IPS DF 4.7 (cell line): ENCODE data around the gene DNAJB12.
"Not testable (repeated sequence)": the region's sequence is repeated elsewhere in the genome, so short reads cannot be mapped to it uniquely, and the experiment has no call there.

Experiments used
- DNase-seq: peaks from one replicate; pipeline ENCODE4 v3.0.0-alpha.2; 2013; ENCODE audit warnings: low spot score; ENCODE audit errors: extremely low read depth

DNAJB12 gene

DNA sequence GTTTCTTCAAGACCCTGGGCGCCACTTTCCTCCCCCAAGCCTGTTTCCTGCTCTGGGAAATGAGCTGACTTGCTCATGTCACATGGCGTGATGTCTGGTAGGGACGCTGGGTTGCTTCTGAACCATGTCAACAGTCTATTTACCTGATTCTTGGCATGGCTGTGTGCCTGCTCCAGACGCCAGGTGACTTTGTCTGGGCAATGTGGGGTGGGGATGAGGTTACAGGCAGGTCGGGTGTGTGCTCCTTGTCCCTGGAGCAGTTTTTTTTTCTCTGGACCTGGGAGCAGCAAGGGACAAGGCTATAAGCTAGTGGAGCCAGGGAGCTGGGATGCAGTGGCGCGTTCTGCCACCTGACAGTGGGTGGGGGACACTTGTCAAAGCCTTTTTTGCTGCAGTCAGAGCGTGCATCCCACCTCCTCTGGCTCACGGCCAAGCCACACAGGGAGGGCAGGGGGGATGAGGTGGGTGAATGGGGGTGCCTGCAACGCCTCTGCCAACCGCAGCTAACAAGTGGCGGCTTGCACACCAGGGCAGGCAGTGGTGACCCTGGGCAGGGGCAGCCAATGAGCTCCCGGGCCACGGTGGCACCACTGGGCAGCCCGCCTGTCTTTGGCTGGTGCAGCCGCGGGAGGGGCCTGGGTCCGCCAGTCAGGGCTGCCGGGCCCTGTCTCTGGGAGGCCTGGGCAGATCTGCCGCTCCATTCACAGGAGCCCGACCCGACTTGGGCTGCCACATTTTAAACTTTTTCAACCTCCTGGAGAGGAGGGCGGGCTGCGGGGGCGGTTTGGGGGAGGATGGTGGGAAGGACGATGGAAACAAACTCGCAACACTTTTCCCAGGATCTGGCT is 22.9 kb downstream of the DNAJB12 start:
- DNase-seq: no peak

DNA sequence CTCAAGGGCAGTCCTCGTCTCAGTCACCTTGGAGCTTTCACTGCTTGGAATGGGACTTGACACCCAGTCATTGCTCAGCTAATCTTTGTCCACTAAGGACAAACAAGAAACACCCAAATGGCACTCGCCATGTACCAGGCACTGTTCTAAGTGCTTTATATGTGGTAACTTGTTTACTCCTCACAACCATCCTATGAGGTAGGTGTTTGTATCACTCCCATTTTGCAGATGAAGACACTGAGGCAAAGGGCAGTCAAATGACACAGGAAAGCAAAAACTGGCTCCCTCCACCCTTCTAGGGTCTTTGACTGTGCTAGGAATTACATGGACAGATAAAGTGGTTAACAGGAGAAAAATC is 24.7 kb downstream of the DNAJB12 start:
- DNase-seq: no peak

GRCh38 chr10:72329290-72330068 is 25.2 kb downstream of the DNAJB12 start:
- no peak for DNase-seq

GRCh38 chr10:72328829-72329204 is 25.9 kb downstream of the DNAJB12 start:
- DNase-seq: no peak

- DNase-seq: no peak
Measured at GRCh38 chr10:72328045-72328828, 26.5 kb downstream of the DNAJB12 start.

DNA sequence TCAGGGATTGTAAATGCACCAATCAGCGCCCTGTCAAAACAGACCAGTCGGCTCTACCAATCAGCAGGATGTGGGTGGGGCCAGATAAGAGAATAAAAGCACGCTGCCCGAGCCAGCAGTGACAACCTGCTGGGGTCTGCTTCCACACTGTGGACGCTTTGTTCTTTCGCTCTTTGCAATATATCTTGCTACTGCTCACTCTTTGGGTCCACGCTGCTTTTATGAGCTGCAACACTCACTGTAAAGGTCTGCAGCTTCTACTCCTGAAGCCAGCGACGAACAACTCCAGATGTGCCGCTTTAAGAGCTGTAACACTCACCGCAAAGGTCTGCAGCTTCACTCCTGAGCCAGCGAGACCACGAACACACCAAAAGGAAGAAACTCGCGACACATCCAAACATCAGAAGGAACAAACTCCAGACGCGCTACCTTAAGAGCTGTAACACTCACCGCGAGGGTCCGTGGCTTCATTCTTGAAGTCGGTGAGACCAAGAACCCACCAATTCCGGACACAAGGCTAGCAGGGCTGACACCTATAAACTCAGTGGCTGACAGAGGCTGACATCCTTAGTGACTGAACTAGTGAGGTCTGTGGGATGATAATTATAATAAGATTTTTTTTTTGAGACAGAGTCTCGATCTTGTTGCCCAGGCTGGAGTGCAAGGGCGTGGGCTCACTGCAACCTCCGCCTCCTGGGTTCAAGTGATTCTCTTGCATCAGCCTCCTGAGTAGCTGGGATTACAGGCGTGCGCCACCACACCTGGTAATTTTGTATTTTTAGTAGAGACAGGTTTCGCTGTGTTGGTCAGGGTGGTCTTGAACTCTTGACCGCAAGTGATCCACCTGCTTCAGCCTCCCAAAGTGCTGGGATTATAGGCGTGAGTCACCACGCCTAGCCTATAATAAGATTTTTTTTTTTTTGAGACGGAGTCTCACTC is 27.8 kb downstream of the DNAJB12 start:
- not testable (repeated sequence) for DNase-seq

DNA sequence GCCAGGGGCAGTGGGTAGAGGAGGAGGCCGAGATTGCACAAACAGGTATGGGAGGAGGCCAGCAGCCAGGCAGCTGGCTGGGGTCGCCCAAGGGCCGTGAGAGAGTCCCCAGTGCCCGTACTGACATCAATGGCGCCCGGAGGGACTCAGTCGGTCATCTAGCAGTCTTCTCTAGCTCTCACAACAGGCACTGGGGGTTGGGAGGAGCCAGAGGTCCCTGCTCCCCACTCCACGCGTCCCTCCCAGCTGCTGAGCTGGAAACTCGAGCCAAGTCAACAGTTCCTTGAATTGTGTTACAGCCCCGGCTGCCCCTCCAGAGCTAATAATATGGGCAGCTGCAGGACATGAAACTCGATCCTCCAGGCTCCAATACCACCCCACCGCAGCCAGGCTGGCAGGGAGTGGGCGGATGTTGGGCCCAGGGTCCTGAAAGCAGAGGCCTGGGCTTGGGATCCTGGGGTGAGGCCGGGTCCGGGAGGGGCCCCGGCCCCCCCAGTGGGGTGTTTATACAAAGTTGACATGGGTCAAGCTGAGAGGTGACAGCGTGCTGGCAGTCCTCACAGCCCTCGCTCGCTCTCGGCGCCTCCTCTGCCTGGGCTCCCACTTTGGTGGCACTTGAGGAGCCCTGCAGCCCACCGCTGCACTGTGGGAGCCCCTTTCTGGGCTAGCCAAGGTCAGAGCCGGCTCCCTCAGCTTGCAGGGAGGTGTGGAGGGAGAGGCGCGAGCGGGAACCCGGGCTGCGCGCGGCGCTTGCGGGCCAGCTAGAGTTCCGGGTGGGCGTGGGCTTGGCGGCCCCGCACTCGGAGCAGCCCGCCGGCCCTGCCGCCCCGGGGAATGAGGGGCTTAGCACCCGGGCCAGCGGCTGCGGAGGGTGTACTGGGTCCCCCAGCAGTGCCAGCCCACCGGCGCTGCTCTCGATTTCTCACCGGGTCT is 29.2 kb downstream of the DNAJB12 start:
- not testable (repeated sequence) for DNase-seq

- DNase-seq: no peak
Measured at GRCh38 chr10:72323771-72324191, 30.9 kb downstream of the DNAJB12 start.

DNA sequence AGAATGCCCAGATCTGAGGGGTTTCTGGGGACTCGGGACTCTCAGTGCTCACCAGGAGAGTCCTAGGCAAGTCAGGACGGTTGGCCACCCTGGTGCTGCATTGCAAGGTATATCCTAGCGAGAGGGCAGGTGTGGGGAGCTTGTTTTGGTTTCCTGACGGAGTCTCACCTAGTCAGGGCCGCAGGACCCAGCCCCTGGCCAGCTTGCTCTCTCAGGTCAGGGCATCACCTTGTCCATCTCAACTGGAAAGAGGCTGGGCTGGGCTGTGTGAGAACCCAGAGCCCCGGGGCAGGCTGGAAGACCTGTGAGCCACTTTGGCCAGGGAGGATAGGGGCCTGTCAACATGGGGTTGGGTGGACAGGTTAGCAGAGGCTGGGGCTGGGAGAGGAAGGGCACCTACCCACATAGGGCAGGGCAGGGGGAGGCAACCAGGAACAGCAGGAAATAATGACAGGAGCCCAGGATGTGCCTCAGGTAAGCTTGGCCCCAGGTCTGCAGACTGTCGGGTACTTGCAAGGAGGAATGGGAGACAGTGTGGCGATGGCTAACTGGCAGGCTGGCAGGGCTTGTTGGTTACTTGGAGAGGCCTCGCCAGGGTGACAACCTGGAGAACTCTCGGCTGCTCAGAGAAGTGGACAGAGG is 31.5 kb downstream of the DNAJB12 start:
- DNase-seq: no peak

GRCh38 chr10:72322280-72323058 is 32.2 kb downstream of the DNAJB12 start:
- no peak for DNase-seq

- DNase-seq: no peak
Measured at GRCh38 chr10:72322030-72322279, 32.8 kb downstream of the DNAJB12 start.

- DNase-seq: no peak
Measured at GRCh38 chr10:72321248-72322029, 33.3 kb downstream of the DNAJB12 start.

- no peak for DNase-seq
Measured at GRCh38 chr10:72320676-72321247, 34.0 kb downstream of the DNAJB12 start.

DNA sequence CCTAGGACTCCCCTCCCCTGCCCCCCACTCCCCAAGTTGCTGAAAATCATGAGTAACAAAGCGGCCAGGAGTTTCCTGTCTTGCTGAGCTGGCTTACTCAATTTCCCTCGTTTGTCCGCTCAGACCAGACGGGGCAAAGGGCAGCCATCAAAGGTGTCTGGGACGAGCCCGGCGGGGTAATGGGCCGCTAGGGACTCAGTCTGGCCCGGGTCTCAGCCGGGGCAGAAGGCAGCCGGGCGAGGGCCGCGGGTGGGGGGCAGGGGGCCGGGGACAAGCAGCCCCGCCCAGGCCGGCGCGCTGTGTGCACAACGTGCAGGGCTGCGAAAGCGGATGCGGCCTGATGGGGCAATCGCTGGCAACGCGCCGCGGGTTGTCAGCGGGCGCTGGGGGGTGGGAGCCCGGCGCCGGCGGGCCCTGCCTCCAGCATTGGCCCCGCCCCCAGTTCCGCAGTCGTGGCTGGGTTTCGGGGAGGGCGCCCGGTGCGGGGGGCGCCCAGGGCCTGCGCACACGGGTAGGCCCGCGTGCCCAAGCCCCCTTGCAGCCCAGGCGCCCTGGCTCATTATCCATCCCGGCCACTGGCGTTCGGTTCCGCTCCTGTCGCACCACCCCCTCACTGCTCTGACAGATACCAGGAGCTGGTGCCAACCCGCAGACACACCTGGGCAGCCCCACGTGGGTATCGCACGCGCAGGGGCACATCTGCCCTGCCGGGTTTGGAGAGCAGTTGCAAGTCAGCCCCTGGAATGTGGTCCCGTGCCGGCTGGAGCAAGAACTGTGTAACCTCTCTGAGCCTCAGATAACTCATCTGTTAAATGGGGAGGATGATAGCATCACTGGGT is 35.1 kb downstream of the DNAJB12 start:
- DNase-seq: no peak

- DNase-seq: no peak
Measured at GRCh38 chr10:72318418-72319262, 36.1 kb downstream of the DNAJB12 start.
